GM21360 (cell line): ENCODE measurements around the gene EHMT1.

Experiments
- ATAC-seq: cut with Tn5 transposase; IDR thresholded peaks from one replicate; pipeline ENCODE4 v1.9.1; 2021; ENCODE audit warnings: mild to moderate bottlenecking, moderate library complexity; ENCODE audit not compliant: unreplicated experiment

EHMT1 gene

GRCh38 chr9:137643921-137644320, 25.1 kb downstream of the EHMT1 start:
- ATAC-seq, result no peak

GRCh38 chr9:137645211-137645610, 26.4 kb downstream of the EHMT1 start:
- no peak for ATAC-seq

- no peak for ATAC-seq
Measured at GRCh38 chr9:137646341-137646740, 27.5 kb downstream of the EHMT1 start.

- no peak for ATAC-seq
Measured at GRCh38 chr9:137647096-137647714, 28.4 kb downstream of the EHMT1 start.

GRCh38 chr9:137648396-137648795, 29.6 kb downstream of the EHMT1 start:
- no peak for ATAC-seq

GRCh38 chr9:137649553-137649952, 30.7 kb downstream of the EHMT1 start:
- ATAC-seq, result no peak

- no peak for ATAC-seq
Measured at GRCh38 chr9:137650259-137650658, 31.5 kb downstream of the EHMT1 start.

- no peak for ATAC-seq
Measured at GRCh38 chr9:137650779-137651178, 32.0 kb downstream of the EHMT1 start.

GRCh38 chr9:137656416-137656815, 37.6 kb downstream of the EHMT1 start:
- ATAC-seq, result no peak

- no peak for ATAC-seq
Measured at GRCh38 chr9:137657606-137658005, 38.8 kb downstream of the EHMT1 start.

GRCh38 chr9:137658781-137659180, 40.0 kb downstream of the EHMT1 start:
- ATAC-seq, result no peak

- no peak for ATAC-seq
Measured at GRCh38 chr9:137660144-137660543, 41.3 kb downstream of the EHMT1 start.

- ATAC-seq, result no peak
Measured at GRCh38 chr9:137663584-137663983, 44.8 kb downstream of the EHMT1 start.

- ATAC-seq, result no peak
Measured at GRCh38 chr9:137664676-137665075, 45.9 kb downstream of the EHMT1 start.

- no peak for ATAC-seq
Measured at GRCh38 chr9:137665226-137665625, 46.4 kb downstream of the EHMT1 start.

- ATAC-seq, result no peak
Measured at GRCh38 chr9:137665697-137666512, 47.1 kb downstream of the EHMT1 start.

- ATAC-seq, result no peak
Measured at GRCh38 chr9:137666513-137666822, 47.7 kb downstream of the EHMT1 start.

GRCh38 chr9:137666955-137667670, 48.3 kb downstream of the EHMT1 start:
- no peak for ATAC-seq

GRCh38 chr9:137668203-137668602, 49.4 kb downstream of the EHMT1 start:
- no peak for ATAC-seq

GRCh38 chr9:137669261-137669672, 50.5 kb downstream of the EHMT1 start:
- no peak for ATAC-seq

GRCh38 chr9:137670391-137671195, 51.8 kb downstream of the EHMT1 start:
- ATAC-seq, result no peak
